NCI-H1092 treated with DMSO at 0.1 percent for 48 hours (cell line): ENCODE results near the gene MBD4.
A peak's percentile ranks its signal among the peaks of the same experiment; 100 is the strongest.
"Not testable (repeated sequence)": the region's sequence is repeated elsewhere in the genome, so short reads cannot be mapped to it uniquely, and the experiment has no call there.

Source experiments
- DNase-seq: peaks from one replicate; lab custom pipeline; 2025; lab: John Stamatoyannopoulos, UW

The MBD4 gene

GRCh38 chr3:129409541-129409940 lies 30.2 kb downstream of the MBD4 start:
- DNase-seq, result no peak

GRCh38 chr3:129404610-129405009 lies 35.1 kb downstream of the MBD4 start:
- DNase-seq, result no peak

- DNase-seq, result no peak
These were observed 35.6 kb downstream of the MBD4 start for GRCh38 chr3:129404130-129404529.

GRCh38 chr3:129403450-129403849 lies 36.3 kb downstream of the MBD4 start:
- DNase-seq, result no peak

- DNase-seq, result no peak
These were observed 37.1 kb downstream of the MBD4 start for GRCh38 chr3:129402616-129403015.

GRCh38 chr3:129402210-129402609 lies 37.5 kb downstream of the MBD4 start:
- DNase-seq, result no peak

- DNase-seq, result no peak
These were observed 39.8 kb downstream of the MBD4 start for GRCh38 chr3:129399895-129400357.

- DNase-seq, result peak; percentile 96
These were observed 40.4 kb downstream of the MBD4 start for GRCh38 chr3:129399145-129399894.

GRCh38 chr3:129398803-129399144 lies 41.0 kb downstream of the MBD4 start:
- no peak for DNase-seq

GRCh38 chr3:129393760-129394564 lies 45.8 kb downstream of the MBD4 start:
- DNase-seq, result not testable (repeated sequence)

- DNase-seq, result no peak
These were observed 46.5 kb downstream of the MBD4 start for GRCh38 chr3:129393271-129393670.

GRCh38 chr3:129392106-129392887 lies 47.5 kb downstream of the MBD4 start:
- not testable (repeated sequence) for DNase-seq

- DNase-seq, result not testable (repeated sequence)
These were observed 48.2 kb downstream of the MBD4 start for GRCh38 chr3:129391583-129391982.

- DNase-seq, result no peak
These were observed 50.2 kb downstream of the MBD4 start for GRCh38 chr3:129389572-129389937.

GRCh38 chr3:129388791-129389571 lies 50.8 kb downstream of the MBD4 start:
- not testable (repeated sequence) for DNase-seq

- no peak for DNase-seq
These were observed 52.3 kb downstream of the MBD4 start for GRCh38 chr3:129387487-129387886.

- no peak for DNase-seq
These were observed 52.8 kb downstream of the MBD4 start for GRCh38 chr3:129386984-129387383.

GRCh38 chr3:129385507-129385906 lies 54.2 kb downstream of the MBD4 start:
- not testable (repeated sequence) for DNase-seq

GRCh38 chr3:129384594-129385323 lies 55.0 kb downstream of the MBD4 start:
- no peak for DNase-seq

GRCh38 chr3:129384103-129384502 lies 55.6 kb downstream of the MBD4 start:
- DNase-seq, result not testable (repeated sequence)

- DNase-seq, result peak; percentile 69
These were observed 56.4 kb downstream of the MBD4 start for GRCh38 chr3:129383292-129383860.
